Amniotic stem cell (primary cell): ENCODE measurements around the gene PRRT1B.
A peak's percentile ranks its signal among the peaks of the same experiment; 100 is the strongest.
"Not testable (repeated sequence)": the region's sequence is repeated elsewhere in the genome, so short reads cannot be mapped to it uniquely, and the experiment has no call there.

Experiments used
- DNase-seq: peaks from one replicate; lab custom pipeline; 2025; lab: John Stamatoyannopoulos, UW

Gene PRRT1B

DNA sequence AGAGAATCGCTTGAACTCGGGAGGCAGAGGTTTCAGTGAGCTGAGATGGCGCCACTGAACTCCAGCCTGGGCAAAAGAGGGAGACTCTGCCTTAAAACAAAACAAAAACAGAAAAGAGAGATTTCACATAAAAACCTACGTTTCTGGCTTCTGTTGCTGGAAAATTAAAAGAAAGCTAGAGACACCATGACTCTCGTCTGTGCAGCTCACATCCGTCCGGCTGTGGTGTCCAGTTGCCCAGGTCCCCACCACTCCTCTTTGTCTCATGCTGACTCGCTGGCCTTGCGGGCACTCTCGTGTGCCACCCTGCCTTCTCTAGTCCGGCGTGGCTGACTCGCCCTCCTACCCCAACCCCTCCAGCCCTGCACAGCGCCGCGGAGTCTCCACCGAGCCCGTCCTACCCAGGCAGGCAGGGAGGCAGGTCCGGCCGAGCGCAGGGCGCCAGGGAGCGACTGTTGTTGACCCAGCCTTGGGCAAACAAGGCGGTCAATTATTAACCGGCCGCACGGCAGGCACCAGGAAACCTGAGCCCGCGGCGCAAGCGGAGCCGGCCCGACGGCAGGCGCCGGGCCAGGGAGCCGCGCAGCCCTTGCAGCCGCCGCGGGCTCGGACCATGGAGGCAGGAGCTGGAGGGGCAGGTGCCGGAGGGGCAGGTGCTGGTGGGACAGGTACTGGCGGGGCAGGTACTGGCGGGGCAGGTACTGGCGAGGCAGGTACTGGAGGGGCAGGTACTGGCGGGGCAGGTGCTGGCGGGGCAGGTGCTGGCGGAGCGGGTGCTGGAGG is at the start of gene PRRT1B:
Gene PRRT1B, plus strand, starts transcription at position 521 of the 783 bp plus-strand sequence. Its CDS starts 93 bp downstream, at position 614.
- DNase-seq, result no peak

DNA sequence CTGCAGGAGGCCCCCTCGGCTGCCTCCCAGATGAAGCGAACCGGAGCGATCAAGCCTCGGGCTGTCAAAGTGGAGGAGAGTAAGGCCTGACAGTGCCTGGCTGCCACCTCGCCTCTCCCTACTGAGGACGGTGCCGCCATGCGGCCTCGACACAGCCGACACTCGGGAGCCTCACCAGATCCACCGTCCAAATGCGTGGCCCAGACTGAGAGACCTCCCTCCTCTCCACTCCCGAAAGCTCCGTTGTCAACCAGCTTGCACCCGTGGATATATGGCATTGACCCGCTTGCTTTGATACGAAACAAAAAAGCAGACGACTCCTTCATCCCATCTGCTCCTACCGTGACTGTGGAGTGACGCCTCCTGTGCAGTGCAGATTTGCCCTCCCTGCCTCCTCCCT is 49.5 kb upstream of the PRRT1B start:
- DNase-seq, result no peak

DNA sequence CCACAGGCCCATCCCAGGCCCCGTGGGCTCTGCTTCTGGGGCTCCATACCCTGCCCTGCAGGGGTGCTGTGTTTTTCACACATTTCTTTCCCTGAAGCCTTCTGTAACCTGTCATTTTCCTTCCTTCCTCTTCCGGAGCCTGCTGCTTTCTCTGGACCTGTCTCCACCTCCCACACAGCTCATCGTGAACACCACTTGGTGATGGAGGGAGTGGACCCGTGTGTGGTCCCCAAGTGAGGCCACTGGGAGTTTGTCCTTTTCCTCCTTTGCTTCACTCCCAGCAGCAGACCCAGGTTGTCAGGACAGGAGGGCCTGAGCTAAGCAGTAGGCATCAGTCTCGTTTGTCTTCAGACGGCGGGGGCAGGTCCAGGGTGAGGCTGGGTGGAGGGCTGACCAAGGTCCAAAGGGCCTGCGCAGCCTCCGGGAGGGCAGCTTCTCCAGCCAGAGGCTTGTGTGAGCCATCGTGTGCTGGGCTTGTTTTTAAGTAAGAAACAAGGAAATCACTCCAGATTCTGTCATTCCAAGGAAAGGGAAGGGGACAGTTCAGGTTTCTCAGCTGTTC is 48.4 kb upstream of the PRRT1B start:
- no peak for DNase-seq

DNA sequence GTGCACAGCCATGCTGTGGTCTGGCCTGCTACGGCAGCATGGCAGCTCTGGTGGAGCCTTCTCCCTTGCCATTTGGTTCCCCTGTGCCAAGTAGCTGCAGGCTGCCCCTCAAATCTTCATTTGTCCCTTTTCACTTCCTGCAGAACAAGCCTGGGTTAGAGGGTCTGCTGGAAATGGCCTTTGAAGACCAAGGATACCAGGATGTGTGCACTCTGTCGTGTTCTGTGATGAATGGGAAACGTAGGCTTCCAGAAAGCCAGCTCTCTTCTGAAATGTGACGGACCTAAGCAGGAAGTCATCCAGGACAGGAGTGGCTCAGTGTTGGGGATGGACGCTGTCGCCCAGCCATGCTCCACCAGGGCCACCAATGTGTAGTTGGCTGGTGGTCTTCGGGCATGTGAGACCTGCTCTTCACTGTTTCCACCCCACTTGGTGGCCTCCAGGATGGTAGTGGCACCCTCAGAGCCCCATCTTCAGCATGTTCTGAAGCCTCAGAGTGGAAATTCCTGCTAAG is 46.0 kb upstream of the PRRT1B start:
- DNase-seq, result no peak

DNA sequence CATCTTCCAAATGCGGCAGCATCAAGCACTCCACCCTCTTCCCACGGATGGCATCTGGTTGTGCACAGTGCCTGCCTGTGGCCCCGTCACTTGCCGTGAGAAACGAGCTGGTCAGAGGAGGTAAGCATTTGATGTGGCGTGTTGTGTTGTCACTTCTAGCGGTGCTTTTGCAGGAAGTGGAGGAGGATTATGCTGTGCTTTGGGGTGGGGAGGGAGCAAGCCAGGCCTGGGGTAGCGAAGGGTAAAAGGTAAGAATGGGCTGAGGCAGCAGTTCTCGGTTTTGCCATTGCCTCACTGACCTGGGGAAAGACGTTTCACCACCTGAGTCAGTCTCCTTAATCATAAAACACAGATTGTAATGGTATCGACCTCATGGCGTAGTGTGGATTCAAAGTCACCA is 44.9 kb upstream of the PRRT1B start:
- no peak for DNase-seq

DNA sequence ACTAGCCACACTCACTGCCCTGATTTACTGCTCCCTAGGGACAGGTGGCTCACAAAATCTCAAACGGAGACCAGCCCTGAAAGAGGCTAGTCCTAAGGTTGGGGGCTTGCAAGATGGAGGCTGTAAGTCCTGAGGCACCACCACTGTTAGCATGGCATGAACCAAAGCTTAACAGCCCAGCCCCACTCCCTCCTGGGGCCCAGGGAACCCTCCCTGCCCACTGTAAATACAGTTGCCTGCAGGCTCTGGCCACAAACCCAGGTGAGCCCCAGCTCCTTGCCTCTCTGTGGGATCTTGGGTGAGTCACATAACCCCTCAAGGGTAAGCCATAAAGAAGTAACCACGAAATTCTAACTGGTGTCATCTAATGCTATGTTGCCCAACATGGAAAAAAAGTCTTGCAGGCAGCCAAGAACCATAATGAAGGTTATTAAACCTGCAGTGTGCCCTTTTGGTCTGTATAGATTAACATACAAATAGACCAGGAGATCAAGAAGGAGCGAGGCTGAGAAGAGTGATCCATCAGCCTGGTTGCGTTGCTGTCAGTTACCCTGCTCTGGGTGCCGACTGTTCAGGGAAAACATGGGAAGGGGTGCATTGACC is 44.3 kb upstream of the PRRT1B start:
- DNase-seq, result no peak

DNA sequence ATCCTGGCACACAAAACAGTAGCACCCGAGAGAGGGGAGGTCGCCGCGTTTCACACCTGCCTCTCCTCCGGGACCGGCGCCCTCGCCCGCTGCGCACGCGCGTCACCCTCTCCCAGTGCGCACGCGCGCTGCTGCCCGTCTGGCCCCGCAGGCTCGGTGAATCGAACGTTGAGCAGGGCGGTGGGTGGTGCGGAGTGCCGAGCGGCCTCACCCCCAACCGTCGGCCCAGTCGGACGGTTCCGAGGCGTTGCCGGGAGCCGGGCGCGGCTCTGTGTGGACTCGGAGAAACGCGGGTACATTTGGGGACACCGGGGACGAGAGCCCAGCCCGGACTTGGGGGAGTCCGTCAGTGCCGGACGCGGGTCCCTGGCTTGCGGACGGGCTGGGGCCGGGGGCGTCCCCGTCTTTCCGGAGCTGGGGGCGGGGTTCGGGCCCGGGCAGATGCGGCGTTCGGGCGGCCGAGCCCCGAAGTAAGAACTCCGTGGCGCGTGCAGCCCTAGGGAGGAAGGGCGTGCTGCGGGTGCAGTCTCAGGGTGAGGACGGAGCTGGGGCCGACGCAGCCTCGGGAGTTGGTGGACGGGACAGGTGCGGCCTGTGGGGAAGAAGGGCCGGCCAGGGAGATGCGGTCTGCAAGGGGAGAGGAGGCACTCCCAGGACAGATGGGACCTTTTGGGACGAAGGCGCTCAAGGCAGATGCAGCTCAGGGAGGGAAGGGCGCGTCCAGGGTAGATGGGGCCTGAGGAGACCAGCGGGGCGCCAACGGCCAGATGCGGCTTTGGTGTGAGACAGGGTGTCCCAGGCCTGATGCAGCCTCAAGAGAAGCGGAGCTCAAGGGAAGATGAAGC is 42.3 kb upstream of the PRRT1B start, which contains the start of gene POMT1:
Gene POMT1, plus strand, starts transcription at position 138 of the 845 bp plus-strand sequence. CDS start 1,301 bp downstream, outside the sequence.
- DNase-seq, result peak; percentile 51

DNA sequence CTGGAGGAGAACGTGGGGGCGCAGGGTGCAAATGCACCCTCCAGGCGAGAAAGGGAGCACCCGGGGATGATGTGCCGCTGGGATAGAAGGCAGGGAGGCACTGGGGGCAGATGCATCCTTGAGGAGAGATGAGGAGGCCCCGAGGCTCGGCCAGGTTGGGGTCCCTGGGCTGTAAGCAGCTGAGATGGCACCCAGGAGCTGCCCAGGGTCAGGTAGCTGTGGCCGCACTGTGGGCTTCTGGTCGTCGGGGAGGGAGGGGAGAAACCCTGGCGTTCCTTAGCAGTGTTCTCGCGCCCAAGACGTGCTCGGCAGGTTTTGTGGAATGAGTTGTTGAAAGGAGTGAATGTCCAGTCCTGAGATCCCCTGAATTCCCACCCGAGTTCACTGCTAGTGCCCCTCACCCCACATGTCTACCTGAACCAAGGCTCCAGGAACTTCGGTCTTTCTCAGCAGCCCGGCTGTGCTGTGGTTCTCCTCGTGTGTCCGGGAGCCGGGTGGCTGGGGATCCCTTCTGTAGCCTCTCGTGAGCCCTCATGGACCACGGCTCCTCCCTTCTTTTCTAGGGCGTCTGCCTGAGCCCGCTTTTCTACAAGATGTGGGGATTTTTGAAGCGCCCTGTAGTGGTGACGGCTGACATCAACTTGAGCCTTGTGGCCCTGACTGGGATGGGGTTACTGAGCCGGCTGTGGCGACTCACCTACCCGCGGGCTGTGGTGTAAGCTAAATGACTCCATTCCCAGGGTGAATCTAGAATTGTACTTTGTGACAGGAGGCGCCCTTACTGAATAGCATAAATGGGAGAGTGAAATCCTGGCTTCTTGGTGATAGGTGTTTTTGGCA is 41.5 kb upstream of the PRRT1B start:
- no peak for DNase-seq

DNA sequence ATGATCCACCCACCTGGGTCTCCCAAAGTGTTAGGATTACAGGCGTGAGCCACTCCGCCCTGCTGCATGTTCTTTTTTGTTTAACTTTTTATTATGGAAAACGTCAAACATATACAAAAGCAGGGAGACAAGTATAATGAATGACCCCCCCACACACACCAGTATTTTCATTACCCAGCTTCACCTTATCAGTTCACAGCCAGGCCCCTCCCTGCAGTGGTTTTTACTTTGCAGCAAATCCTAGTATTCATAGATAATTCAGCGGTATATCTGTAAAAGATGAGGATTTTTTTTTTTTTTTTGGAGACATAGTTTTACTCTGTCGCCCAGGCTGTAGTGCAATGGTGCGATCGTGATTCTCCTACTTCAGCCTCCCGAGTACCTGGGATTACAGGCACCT is 40.3 kb upstream of the PRRT1B start:
- no peak for DNase-seq

DNA sequence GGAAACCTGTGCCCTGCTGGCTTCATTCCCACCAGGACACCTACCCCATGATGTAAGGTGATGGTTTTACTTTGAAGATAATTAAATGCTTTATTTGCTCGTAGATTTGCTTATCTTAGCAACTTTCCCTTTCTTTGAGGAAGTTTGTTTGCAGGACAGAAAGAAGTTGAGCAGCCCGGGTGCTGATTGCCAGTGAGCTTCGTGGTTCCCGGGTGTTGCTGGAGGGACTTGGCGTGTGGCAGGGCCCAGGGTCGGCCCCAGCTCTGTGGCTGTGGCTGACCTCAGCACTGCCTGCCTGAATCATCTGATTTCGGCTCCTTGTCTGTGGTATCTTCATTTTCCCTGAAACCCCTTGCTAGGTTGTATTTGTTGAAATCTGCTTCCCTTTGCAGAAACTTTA is 33.9 kb upstream of the PRRT1B start:
- DNase-seq, result no peak

DNA sequence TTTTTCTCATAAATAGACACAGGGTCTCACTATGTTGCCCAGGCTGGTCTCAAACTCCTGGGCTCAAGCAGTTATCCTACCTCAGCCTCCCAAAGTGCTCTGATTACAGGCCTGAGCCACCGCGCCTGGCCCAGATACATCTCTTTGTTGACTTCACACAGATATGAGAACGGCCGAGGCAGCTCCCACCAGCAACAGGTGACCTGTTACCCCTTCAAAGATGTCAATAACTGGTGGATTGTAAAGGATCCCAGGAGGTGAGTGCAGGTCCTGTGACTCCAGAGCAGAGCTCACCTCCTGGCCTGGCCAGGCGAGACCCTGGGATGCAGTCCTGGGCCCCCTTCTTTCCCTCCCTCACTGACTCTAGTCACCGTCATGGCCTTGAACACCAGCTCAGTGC is 33.4 kb upstream of the PRRT1B start:
- no peak for DNase-seq

DNA sequence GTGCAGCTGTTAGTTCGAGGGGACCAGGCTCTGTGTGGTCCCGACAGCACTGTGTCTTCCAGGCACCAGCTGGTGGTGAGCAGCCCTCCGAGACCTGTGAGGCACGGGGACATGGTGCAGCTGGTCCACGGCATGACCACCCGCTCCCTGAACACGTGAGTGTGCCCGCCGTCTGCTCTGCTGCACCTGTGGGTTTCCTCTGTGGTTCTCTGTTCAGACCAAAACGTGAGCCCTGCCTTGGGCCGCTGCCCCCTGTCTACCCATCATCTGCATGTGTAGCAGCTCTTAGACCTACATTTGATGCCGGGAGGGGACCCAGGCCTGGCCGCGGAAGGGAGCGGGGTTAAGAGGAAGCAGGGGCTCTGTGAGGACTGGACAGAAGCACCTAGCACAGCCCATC is 32.1 kb upstream of the PRRT1B start:
- DNase-seq, result no peak

DNA sequence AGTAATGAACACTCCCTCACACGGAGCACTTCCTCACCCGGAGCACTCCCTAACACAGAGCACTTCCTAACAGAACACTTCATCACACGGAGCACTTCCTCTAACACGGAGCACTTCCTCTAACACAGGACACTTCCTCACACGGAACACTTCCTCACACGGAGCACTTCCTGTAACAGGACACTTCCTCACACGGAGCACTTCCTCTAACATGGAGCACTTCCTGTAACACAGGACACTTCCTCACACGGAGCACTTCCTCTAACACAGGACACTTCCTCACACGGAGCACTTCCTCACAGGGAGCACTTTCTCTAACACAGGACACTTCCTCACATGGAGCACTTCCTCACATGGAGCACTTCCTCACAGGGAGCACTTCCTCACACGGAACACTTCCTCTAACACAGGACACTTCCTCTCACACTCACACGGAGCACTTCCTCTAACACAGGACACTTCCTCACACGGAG is 29.7 kb upstream of the PRRT1B start:
- DNase-seq, result not testable (repeated sequence)

DNA sequence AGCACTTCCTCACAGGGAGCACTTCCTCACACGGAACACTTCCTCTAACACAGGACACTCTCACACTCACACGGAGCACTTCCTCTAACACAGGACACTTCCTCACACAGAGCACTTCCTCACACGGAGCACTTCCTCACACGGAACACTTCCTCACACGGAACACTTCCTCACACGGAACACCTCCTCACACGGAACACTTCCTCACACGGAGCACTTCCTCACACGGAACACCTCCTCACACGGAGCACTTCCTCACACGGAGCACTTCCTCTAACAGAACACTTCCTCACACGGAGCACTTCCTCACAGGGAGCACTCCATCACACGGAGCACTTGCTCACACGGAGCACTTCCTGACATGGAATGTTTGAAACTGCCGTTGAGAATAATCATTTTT is 29.2 kb upstream of the PRRT1B start:
- no peak for DNase-seq

DNA sequence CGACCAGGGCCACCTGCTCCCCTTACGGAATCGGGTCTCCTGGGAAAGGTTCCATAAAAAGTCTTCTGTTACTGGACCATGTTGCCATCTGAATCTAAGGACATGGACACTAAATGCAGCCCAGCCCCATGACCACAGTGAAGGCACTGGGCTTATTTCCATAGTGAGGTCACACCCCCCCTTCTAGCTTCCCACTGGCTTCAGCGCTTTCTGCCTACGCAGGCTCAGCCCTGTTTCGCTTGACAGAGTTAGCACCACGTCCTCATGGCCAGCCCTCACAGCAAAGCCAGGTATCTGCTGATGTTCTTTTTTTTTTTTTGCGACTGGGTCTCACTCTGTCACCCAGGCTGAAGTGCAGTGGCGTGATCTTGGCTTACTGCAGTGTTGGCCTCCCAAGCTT is 28.4 kb upstream of the PRRT1B start:
- no peak for DNase-seq

DNA sequence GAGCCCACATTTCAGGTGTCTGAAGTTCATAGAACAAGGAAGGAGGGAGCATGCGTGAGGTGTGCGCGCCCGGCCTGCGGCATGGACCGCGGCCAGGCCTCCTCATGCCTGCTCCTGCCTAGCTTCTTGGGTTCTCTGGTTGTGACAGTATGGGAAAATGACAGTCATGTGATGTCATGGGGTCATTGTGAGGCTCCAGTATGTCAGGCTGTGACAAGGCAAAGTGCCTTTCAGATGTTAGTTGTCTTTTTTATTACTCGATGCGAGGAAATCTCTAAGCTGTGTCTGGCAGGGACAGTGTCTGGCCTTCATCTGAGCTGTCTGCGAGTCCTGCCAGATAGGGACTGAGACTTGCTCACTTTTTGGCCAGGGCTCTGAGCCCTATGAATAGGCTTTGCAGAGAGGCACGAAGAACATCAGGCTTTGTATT is 27.5 kb upstream of the PRRT1B start:
- no peak for DNase-seq

DNA sequence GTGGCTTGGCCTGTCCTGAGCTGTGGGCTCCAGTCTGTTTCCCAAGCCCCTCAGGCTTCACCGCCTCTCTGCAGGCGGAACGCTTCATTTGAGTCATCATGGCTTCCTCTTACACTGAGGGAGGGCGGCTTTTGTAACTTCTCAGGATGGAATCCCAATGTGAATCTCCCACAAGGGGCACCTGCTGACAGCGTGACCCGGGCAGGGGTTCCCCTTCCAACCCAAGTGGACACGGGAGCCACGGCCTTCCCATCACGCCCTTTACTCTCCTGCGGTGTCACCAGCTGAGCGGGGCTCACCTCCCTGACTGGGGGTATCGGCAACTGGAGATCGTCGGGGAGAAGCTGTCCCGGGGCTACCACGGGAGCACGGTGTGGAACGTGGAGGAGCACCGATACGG is 26.8 kb upstream of the PRRT1B start:
- no peak for DNase-seq

DNA sequence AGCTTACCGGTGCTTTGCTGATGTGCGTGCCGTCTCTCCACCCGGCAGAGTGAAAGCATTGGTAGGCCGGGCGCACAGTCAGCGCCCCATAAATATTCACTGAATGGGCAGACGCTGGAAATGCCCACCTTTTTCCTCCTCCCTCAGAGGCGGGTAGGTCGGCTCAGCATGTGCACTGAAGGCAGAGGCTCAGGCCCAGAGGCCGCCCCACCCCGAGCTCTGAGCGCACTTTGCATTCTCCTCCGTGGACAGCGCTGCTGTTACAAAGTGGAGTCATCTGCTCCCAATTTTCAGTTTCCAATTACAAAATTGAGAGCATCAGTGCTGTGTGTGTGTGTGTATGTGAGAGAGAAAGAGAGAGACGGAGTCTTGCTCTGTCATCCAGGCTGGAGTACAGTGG is 24.8 kb upstream of the PRRT1B start:
- DNase-seq, result no peak

DNA sequence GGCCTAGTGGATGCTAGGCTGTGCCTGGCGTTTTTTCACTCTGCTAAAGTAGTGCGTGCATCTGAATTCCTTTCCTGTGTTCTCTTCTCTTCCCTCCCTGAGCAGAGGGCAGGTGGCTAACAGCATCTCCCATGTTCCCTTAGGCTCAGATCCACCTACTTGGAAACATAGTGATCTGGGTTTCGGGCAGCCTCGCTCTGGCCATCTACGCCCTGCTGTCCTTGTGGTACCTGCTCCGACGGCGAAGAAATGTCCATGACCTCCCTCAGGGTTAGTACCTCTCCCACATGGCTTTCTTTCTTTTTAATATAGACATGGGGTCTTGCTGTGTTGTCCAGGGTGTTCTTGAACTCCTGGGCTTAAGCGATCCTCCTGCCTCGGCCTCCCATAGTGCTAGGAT is 24.1 kb upstream of the PRRT1B start:
- DNase-seq, result no peak

DNA sequence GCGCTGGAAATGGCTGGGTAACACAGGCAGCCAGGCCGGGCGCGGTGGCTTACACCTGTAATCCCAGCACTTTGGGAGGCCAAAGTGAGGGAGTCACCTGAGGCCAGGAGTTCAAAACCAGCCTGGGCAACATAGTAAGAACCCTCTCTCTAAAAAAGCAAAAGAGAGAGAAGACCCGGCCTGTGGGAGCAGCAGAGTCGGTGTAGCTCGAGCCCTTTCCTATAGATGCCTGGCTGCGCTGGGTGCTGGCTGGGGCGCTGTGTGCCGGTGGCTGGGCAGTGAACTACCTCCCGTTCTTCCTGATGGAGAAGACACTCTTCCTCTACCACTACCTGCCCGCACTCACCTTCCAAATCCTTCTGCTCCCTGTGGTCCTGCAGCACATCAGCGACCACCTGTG is 23.5 kb upstream of the PRRT1B start:
- DNase-seq, result no peak
